GM21381 (cell line): ENCODE results near the gene FAM43A.

Source experiments
- ATAC-seq: cut with Tn5 transposase; IDR thresholded peaks from one replicate; pipeline ENCODE4 v1.9.1; 2021; ENCODE audit warnings: mild to moderate bottlenecking, moderate library complexity; ENCODE audit not compliant: unreplicated experiment

The FAM43A gene, protein sequence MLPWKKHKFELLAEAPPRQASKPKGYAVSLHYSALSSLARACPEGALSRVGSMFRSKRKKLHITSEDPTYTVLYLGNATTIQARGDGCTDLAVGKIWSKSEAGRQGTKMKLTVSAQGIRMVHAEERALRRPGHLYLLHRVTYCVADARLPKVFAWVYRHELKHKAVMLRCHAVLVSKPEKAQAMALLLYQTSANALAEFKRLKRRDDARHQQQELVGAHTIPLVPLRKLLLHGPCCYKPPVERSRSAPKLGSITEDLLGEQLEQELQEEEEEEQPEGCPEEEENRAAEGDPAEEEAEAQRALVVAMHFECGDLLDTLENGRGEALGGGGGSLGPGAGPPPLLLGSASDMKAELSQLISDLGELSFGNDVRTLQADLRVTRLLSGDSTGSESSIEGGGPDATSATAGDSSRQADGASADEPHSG

DNA sequence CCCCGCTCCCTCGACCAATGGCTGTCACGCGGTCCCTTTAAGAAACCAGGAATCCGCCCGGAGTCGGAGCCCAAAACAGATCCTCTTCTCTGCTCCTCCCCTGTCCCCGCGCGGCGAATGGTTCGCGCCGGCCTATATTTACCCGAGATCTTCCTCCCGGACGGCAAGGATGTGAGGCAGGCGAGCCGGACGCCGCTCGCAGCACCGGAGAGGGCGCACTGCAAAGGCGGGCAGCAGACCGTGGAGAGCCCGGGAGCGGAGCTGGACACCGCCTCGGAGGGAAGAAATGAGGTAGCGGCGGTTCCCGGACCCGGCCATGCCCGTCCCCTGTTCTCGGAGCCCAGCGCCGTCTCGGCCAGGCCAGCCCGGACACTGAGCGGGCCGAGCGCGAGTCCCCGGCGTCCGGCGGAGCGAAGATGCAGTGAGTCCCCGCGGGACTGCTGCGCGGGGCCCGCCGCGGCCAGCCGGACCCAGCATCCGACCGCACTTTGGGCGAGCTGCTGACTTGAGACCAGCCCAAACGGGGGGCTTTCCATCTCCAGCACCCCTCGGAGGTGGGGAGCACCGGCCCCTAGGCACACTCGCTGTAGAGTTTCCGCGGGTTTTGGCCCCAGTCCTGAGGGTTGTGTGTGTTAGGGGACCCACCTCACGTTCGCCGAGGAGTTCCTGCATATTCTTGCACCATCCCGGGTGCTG is at the start of gene FAM43A:
Gene FAM43A (plus strand): TSS at position 166 of the 696 bp plus-strand sequence. CDS start 944 bp downstream, outside the sequence.
- peak; percentile 33 for ATAC-seq

DNA sequence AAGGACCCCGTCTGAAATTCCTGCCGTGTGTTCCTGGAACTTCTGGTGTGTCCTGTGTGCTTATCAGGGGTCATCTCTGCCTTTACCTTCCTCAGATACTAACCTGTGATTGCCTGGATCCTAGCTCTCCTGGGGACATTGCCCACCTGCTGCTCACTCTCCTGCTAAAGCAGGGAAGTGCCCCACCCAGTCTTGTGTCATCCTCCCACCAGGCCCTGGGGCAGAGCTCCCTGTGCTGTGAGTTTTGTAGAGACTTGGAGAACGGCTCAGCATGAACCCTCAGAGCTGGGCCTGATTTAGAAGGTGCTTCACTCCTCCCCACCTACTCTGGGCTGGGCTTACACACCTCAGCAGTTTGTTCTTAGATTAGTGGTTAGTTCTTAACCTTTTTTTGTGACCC is 48.6 kb upstream of the FAM43A start:
- no peak for ATAC-seq

DNA sequence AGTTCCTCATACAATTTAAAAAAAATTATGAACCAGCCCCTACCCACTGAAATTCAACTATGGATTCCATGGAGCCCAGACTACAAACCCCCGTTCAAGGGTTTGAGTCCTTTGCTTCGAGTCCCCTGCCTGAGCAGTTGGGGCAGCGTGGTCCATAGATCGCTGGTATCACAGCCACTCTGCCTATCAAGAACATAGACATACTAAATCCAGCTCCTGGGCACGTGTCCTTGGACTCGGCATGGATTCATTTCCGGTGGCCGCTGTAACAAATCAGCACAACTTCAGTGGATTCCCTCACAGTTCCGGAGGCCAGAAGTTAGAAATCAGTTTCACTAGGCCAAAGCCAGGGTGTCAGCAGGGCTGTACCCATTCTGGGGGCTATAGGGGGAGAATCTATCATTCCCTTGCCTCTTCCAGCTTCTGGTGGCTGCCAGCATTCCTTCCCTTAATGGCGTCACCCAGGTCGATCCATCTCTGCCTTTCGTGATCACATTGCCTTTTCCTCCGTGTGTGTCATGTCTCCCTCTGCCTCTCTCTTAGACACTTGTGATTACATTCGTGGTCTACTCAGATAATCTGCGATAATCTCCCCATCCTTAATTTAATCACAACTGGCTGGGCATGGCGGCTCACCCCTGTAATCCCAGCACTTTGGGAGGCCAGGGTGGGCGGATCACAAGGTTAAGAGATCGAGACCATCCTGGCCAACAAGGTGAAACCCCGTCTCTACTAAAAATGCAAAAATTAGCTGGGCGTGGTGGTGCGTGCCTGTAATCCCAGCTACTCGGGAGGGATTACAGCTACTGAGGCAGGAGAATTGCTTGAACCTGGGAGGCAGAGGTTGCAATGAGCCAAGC is 47.9 kb upstream of the FAM43A start:
- ATAC-seq = no peak

DNA sequence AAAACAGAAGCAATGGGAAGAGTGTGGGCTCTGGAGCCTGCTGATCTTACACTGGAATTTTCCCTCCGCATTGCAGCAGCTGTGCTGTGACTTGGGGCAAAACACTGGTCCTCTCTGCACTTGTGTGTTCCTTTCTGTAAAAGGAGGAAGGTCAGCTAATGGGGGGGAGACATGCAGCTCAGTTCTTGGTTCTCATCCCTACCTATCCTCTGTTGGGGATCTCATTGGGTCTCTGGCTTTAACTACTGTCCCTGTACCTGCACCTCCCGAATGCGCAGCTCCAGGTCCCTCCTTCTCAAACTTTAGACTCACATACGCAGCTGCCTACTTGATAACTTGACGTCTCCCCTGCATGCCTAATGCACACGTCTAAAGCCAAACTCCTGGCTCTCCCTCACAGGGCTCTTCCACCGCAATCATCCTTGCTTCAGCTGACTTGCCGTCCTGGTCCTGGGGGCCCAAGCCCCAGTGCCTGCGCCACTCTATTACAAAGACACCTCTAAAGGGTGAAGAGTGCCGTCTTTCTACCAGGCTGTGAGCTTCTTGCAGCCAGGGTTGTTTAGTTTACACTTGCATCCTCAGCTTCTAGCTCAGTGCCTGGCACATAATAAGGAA is 46.6 kb upstream of the FAM43A start:
- no peak for ATAC-seq

DNA sequence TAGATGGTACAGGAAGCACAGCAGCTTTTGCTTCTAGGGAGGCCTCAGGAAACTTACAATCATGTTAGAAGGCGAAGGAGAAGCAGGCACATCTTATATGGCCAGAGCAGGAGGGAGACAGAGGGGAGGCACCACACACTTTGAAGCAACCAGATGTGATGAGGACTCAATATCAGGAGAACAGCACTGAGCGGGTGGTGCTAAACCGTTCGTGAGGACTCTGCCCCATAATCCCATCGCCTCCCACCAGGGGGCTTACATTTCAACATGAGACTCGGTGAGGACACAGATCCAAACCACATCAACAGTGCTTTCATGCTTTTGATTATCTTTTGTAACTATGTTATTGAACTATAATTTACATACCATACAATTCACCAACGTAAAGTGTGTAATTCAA is 44.9 kb upstream of the FAM43A start:
- ATAC-seq = no peak

DNA sequence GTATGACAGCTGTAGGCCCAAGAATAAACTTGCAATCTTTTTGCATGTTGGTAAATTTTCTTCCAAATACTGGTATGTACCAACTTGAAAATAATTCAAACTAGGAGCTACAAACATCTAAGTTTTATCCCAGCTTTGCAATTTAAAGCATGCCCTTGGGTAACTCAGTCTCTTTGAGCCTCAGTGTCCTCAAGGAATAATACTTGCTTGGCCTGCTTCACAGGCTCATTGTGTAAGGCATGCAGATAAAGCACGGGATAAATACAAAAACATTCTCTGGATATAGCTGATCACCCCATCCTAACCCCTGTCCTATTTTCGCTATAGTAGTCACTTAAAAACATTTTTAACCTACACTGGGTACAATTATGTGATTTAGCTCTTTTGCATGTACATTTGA is 42.9 kb upstream of the FAM43A start:
- no peak for ATAC-seq

DNA sequence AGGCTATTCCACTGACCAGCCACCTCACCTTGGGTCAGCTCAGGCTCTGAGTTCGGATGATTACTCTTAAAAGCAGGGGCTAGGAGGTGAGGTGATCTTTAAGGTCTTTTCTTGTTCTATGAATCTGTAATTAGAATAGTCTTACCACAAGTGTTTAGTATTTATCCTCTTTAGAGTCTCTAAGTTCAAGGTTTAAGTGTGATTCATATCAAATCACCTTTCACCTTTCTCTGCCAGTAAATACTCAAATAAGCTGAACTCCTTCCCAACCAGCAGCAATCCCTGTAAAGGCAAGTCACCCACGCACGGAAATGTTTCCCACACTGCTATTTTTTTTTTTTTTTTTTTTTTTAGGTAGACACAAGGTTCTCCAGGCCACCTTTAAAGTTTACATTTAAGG is 37.9 kb upstream of the FAM43A start:
- no peak for ATAC-seq

DNA sequence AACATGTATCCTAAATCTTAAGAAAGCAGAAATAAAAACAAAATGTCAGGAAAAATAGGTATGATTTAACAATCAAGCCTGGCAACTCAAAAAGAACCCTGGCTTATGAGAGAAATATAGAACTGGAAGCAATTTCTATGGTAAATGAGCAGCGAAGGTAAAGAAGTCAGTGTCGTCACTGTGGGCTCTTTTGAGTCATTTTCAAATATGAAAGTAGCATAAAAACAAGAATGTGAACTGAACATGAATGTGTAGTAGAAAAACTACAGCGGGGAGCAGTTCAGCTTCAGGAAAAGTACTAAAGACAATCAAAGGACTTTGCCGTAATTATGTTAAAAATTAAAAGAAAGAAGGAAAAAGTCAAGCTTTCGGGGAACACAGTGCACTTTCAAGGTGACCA is 31.2 kb upstream of the FAM43A start:
- peak; percentile 92 for ATAC-seq

DNA sequence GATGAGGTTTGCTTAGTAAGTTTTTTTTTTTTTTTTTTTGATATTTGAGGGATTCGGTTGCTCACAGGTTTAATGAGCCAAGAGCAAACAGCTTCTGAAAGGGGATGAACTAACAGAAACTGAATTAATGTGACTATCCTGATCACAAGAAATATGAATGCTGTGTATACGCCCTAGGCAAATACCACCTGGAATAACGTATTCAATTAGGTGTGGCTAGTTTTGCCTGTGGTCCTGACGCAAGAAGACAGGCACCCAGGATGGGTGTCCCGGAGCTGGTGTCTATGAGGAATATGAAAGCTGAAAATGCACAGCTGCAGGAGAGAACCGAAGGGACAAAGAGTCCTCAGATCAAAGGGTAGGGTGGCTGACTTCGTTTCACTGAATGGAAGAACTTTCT is 28.2 kb upstream of the FAM43A start:
- ATAC-seq = no peak

DNA sequence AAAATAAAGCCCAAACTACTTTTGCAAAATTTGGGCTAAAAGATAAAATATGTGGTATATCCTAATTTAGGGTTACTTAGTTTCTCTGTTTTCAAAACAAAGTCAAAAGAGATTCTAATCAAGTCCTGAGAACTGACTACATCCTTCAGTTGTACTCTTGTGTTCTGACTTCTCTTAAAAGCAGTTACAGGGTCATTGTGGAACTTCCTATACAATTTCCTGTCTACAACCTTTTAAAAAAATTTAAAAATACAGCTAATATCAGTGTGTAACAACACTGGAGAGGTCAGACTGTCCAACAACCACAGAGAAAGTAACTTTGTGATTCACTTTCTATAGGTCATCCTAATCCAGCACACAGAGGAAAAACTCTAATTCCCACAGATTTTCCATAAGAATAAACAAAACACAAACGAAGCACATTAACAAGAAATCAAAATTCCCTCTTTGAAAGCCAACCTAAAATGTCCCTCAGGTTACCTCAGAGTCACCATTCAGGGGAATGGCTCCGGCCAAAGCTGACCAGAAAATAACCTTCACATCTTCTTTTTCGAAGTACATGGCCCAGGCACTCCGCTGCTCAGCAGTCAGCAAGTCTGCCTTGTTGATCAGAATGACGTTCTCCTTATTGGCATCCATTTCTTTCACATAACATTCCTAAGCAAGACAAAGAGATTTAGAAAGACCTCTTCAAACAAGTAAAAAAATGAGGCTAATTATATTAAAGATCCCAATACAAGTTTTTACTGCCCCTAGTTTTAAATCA is 27.0 kb upstream of the FAM43A start:
- no peak for ATAC-seq

DNA sequence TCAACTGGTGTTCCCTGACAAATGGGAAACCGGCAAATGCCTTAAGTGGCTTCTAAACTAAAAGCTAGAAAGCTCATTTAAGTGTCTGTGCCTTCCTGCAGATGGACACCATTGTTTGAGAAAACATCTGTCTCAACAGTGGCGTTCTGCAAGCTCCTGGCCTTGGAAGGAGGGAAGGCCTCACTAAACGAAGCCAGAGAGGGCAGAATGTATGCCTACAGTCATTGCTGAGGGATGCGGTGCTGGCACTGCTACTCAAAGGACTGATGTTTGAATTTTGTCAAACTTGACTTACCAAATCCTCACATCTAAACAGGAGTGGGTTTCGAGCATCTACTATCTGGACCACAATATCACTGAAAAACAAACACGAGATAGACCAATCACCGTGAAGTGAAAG is 25.9 kb upstream of the FAM43A start:
- no peak for ATAC-seq

DNA sequence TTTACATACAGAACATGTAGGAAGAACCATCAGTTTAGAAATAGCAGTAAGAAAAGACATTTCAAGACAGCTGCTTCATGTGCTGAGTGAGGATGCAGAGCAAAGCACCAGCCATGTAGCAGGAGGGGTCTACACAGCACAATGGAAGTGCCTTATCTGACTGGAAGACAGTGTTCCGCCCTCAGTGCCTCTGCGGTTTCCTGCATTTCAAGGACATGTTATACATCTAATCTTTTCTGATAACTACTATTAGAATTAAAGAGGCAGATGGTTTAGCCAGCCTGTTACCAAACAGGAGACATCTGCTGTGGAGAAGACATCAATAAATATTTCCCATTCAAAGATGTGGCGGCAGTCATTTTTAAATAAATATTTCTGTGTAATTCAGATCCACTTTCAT is 24.3 kb upstream of the FAM43A start:
- no peak for ATAC-seq

DNA sequence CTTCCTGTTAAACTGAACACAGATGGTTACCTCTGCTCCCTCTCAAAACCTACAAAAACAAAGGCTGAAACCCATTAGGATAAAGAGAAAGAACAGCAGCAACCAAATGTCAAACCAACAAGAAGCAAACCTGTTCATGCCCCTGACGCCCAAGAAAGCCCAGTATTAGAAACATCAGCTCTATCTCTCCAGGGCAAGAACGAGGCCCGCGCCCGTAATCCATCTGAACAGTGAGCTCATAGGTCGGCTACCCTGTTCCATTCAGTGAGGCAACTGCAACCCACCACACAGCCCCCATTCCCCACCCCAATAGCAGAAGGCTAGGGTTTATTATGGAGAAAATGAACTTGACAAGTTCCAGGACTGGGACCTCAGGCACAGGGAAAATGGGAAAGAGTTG is 23.7 kb upstream of the FAM43A start:
- no peak for ATAC-seq

DNA sequence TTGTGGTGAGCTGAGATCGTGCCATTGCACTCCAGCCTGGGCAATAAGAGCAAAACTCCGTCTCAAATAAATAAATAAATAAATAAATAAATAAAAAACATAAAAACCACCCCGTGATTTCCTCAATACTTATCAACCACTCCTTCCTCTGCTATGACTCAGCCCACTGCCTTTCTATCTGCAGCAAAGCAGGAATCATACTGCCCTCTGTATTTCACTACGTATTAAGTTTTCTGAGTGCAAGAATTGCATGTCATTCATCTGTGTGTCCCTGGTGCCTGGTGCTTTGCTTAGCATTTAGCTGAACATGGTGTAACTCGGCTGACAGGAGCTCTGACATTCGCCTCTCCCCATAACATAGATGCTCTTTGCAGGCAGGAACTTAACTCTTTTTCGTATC is 20.8 kb upstream of the FAM43A start:
- no peak for ATAC-seq

DNA sequence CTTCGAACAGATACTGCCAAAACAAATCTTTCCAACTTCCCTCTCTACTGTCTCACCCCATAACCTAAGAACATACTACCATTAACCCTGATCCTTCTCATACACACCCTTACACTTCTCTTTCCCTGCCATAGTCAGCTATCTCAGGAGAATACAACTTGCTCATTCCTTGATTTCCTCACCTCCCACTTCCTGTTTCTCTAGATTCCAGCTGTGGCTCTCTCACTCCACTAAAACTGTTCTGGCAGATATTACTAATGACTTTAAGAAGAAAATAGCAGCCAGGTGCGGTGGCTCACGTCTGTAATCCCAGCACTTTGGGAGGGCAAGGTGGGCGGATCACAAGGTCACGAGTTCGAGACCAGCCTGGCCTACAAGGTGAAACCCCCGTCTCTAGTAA is 18.3 kb upstream of the FAM43A start:
- no peak for ATAC-seq

DNA sequence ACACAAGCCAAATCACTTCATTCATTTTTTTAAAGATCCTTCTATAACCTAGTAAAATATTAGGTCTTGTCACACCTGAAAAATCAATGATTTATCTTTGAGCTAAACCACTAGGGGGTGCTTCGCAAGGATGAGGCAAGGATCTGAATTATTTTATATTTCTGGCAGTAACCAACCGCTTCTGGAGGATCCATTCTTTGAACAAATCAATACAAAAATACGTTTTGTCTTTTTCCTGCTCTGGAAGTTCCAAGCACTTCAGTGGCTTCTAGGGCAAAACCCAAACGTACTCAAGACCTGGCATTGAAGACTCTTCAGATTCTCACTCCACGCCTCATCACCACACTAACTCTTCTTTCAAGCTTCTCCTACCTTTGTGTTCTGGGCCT is 14.2 kb upstream of the FAM43A start:
- ATAC-seq = no peak

DNA sequence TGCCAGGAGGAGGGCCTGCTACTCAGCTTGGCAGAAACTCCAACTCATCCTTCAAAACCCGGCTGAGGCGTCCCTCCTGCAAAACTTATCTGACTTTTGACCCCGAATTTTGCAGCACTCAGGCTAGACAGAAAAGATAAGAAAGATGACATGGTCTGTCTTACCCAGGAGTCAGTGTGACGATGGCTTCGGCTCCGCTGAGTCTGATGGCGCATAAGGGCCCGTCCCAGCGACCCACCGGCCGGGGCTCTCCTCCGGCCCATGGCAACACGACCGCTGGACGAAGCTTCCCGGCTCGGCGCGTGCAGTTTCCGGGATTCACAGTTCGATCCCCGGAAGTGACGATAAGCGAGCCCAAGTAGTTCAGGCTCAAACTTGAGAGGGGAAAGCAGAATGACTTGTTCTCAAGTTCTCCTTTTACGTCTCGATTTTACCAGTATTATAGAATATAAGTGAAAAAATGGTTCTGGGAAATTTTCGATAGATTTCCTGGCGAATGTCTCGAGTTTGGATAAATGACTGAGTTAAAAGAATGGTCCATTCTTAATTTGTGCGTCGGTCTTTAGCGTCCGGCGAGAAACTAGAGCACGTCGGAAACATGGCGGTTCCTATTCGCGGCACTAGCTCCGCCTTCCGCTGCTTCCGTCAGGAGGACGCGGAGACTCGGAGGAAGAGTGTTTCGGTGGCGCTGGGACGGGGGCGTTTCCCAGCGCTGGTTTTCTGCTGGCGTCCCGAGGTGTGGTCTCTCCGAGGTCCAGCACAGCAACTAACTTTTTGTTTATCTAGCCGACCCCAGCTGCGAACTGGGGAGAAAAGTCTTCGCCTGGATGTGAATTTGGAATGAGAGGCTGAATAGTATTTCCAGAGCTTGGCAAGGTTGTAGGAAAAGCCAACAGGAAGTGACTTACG is 13.5 kb upstream of the FAM43A start, which contains the start of gene LSG1:
Gene LSG1 (minus strand): TSS at position 292 of the 909 bp plus-strand sequence. CDS start 29 bp downstream, at position 263.
- peak; percentile 85 for ATAC-seq

DNA sequence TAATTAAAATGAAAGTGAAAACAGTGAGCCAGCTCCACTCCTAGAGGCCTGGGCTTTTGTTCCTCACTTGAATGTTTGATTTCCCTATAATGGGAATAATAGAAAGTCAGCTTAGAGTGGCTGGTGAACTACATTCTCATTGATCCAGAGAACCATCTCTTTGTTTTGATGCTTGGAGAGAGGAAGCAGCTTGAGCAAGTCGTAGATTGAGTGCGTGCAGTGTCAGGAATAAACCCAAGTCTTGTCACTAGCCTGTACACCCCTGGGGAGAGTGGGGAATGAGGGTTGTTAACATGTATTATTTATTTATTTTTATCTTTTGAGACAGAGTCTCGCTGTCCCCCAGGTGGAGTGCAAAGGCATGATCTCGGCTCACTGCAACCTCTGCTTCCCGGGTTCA is 12.8 kb upstream of the FAM43A start:
- ATAC-seq = no peak

DNA sequence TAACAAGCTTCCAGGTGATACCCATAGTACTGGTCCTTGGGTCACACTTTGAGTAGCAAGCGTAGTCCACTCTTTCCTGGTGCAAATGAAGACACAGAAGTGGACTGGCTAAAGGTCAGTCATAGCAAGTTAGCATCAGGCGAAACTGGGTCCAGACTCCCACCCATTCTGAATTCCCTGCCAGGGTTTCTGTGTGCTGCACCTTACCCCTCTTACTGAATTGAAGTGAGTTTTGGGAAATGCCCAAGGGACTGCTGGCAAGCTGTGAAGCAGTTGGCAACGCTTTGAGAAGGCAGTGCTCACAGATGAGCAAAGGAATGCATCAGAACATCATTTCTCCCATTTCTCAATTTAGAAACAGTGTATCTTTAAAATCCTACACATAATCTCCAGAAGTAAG is 11.9 kb upstream of the FAM43A start:
- ATAC-seq = no peak
